ENCODE data around the gene HSPA8.
"Not testable (repeated sequence)": the region's sequence is repeated elsewhere in the genome, so short reads cannot be mapped to it uniquely, and the experiment has no call there.

Gene HSPA8

GRCh38 chr11:123060277-123061000, 1.5 kb downstream of the HSPA8 start:
- Mint-ChIP-seq H3K9me3 (ENCODE audit: low read depth) (no peaks in the 10 kb centered on the region), H3K4me3 (peak overlapping the region; percentile 99), H3K27ac (peak overlapping the region; percentile 100), H3K36me3 (peaks cover 43% of the 10 kb centered on the region), H3K27me3 (no peaks in the 10 kb centered on the region), H3K4me1 (ENCODE audit: low read depth) (peaks cover 53% of the 10 kb centered on the region)

GRCh38 chr11:123059041-123059920, 2.7 kb downstream of the HSPA8 start:
- peaks cover 54% of the 10 kb centered on the region for H3K4me1 Mint-ChIP-seq (ENCODE audit: low read depth)
- H3K27me3 Mint-ChIP-seq; H3K9me3 Mint-ChIP-seq (ENCODE audit: low read depth): not testable (repeated sequence)
- peak overlapping the region; percentile 100 for H3K27ac Mint-ChIP-seq
- peaks cover 43% of the 10 kb centered on the region for H3K36me3 Mint-ChIP-seq
- peak overlapping the region; percentile 99 for H3K4me3 Mint-ChIP-seq

GRCh38 chr11:123057661-123058305, 4.2 kb downstream of the HSPA8 start:
- Mint-ChIP-seq H3K4me1 (ENCODE audit: low read depth) (peaks cover 50% of the 10 kb centered on the region), H3K36me3 (peaks cover 47% of the 10 kb centered on the region), H3K27ac (peak overlapping the region; percentile 100), H3K9me3 (ENCODE audit: low read depth) (no peaks in the 10 kb centered on the region), H3K4me3 (peak overlapping the region; percentile 99), H3K27me3 (no peaks in the 10 kb centered on the region)

- peak overlapping the region; percentile 99 for H3K4me3 Mint-ChIP-seq
- peak overlapping the region; percentile 91 for H3K27ac Mint-ChIP-seq
- no peaks in the 10 kb centered on the region for H3K9me3 Mint-ChIP-seq (ENCODE audit: low read depth)
- H3K4me1 Mint-ChIP-seq (ENCODE audit: low read depth): peaks cover 50% of the 10 kb centered on the region
- peaks cover 49% of the 10 kb centered on the region for H3K36me3 Mint-ChIP-seq
- no peaks in the 10 kb centered on the region for H3K27me3 Mint-ChIP-seq
Observed at GRCh38 chr11:123056835-123057491, 5.0 kb downstream of the HSPA8 start.

GRCh38 chr11:123055191-123055901, 6.6 kb downstream of the HSPA8 start:
- no peaks in the 10 kb centered on the region for H3K9me3 Mint-ChIP-seq (ENCODE audit: low read depth)
- no peaks in the 10 kb centered on the region for H3K27me3 Mint-ChIP-seq
- H3K27ac Mint-ChIP-seq: peak overlapping the region; percentile 91
- peaks cover 41% of the 10 kb centered on the region for H3K36me3 Mint-ChIP-seq
- H3K4me1 Mint-ChIP-seq (ENCODE audit: low read depth): peaks cover 49% of the 10 kb centered on the region
- peak overlapping the region; percentile 99 for H3K4me3 Mint-ChIP-seq

- H3K4me1 Mint-ChIP-seq (ENCODE audit: low read depth): peaks cover 49% of the 10 kb centered on the region
Observed at GRCh38 chr11:123054301-123055065, 7.5 kb downstream of the HSPA8 start.

GRCh38 chr11:123052901-123053721, 8.8 kb downstream of the HSPA8 start:
- H3K27ac Mint-ChIP-seq: peak overlapping the region; percentile 79
- no peaks in the 10 kb centered on the region for H3K27me3 Mint-ChIP-seq
- H3K36me3 Mint-ChIP-seq: peaks cover 19% of the 10 kb centered on the region
- no peak overlapping the region for H3K4me3 Mint-ChIP-seq
- peaks cover 39% of the 10 kb centered on the region for H3K4me1 Mint-ChIP-seq (ENCODE audit: low read depth)
- H3K9me3 Mint-ChIP-seq (ENCODE audit: low read depth): no peaks in the 10 kb centered on the region

More at GRCh38 chr11:123054301-123055065, 7.5 kb downstream of the HSPA8 start:
- no peaks in the 10 kb centered on the region for H3K27me3 Mint-ChIP-seq
- H3K4me3 Mint-ChIP-seq: peak overlapping the region; percentile 8
- no peaks in the 10 kb centered on the region for H3K9me3 Mint-ChIP-seq (ENCODE audit: low read depth)
- peaks cover 33% of the 10 kb centered on the region for H3K36me3 Mint-ChIP-seq
- H3K27ac Mint-ChIP-seq: peak overlapping the region; percentile 84

- Mint-ChIP-seq H3K36me3 (peaks cover 8% of the 10 kb centered on the region), H3K9me3 (ENCODE audit: low read depth) (no peaks in the 10 kb centered on the region), H3K4me1 (ENCODE audit: low read depth) (peaks cover 24% of the 10 kb centered on the region), H3K4me3 (no peak overlapping the region), H3K27ac (no peak overlapping the region), H3K27me3 (no peaks in the 10 kb centered on the region)
Observed at GRCh38 chr11:123051634-123052033, 10.3 kb downstream of the HSPA8 start.

- Mint-ChIP-seq H3K4me1 (ENCODE audit: low read depth) (peaks cover 19% of the 10 kb centered on the region), H3K4me3 (no peak overlapping the region), H3K27me3 (no peaks in the 10 kb centered on the region), H3K9me3 (ENCODE audit: low read depth) (no peaks in the 10 kb centered on the region), H3K36me3 (peaks cover 8% of the 10 kb centered on the region), H3K27ac (no peak overlapping the region)
Observed at GRCh38 chr11:123051146-123051545, 10.8 kb downstream of the HSPA8 start.

- Mint-ChIP-seq H3K36me3 (peaks cover 3% of the 10 kb centered on the region), H3K27me3 (no peaks in the 10 kb centered on the region), H3K4me3 (no peak overlapping the region), H3K27ac (no peak overlapping the region), H3K4me1 (ENCODE audit: low read depth) (no peaks in the 10 kb centered on the region), H3K9me3 (ENCODE audit: low read depth) (no peaks in the 10 kb centered on the region)
Observed at GRCh38 chr11:123047947-123048293, 14.0 kb downstream of the HSPA8 start.

- Mint-ChIP-seq H3K9me3 (ENCODE audit: low read depth) (no peaks in the 10 kb centered on the region), H3K27ac (no peak overlapping the region), H3K4me3 (no peak overlapping the region), H3K4me1 (ENCODE audit: low read depth) (no peaks in the 10 kb centered on the region), H3K27me3 (no peaks in the 10 kb centered on the region), H3K36me3 (peaks cover 3% of the 10 kb centered on the region)
Observed at GRCh38 chr11:123047266-123047946, 14.5 kb downstream of the HSPA8 start.

GRCh38 chr11:123046473-123047259, 15.3 kb downstream of the HSPA8 start:
- Mint-ChIP-seq H3K9me3 (ENCODE audit: low read depth) (no peaks in the 10 kb centered on the region), H3K27ac (no peak overlapping the region), H3K27me3 (no peaks in the 10 kb centered on the region), H3K36me3 (no peaks in the 10 kb centered on the region), H3K4me1 (ENCODE audit: low read depth) (no peaks in the 10 kb centered on the region), H3K4me3 (no peak overlapping the region)
